Effector memory CD4-positive, alpha-beta T cell (primary cell): Measurements from ENCODE around the gene TRIM2.

Experiments used
- DNase-seq, 3 donors: peaks; one replicate each; pipeline ENCODE4 v3.0.0-alpha.2; 2020
- H3K27ac ChIP-seq: 2 replicates; pipeline ENCODE4 v1.7.0; 2013; ENCODE audit warnings: mild to moderate bottlenecking, low read length, moderate library complexity; ENCODE audit not compliant: insufficient read depth, poor library complexity, severe bottlenecking
- H3K27me3 ChIP-seq: replicated peaks from 2 replicates; pipeline ENCODE4 v1.7.0; 2013; ENCODE audit warnings: mild to moderate bottlenecking, low read length; ENCODE audit not compliant: insufficient read depth, control insufficient read depth, poor library complexity, severe bottlenecking
- H3K36me3 ChIP-seq: 2 replicates; pipeline ENCODE4 v1.7.0; 2013; ENCODE audit warnings: mild to moderate bottlenecking, low read length, moderate library complexity; ENCODE audit not compliant: control insufficient read depth, insufficient read depth
- H3K4me1 ChIP-seq: 2 replicates; pipeline ENCODE4 v1.7.0; 2013; ENCODE audit warnings: low read length, mild to moderate bottlenecking; ENCODE audit not compliant: control insufficient read depth, insufficient read depth, poor library complexity, severe bottlenecking
- H3K4me3 ChIP-seq: 2 replicates; pipeline ENCODE4 v1.7.0; 2013; ENCODE audit warnings: low read length, low read depth, mild to moderate bottlenecking; ENCODE audit not compliant: insufficient read depth, poor library complexity, severe bottlenecking
- H3K9me3 ChIP-seq: 2 replicates; pipeline ENCODE4 v1.7.0; 2013; ENCODE audit warnings: mild to moderate bottlenecking, low read length, moderate library complexity; ENCODE audit not compliant: control insufficient read depth

TRIM2 gene

DNA sequence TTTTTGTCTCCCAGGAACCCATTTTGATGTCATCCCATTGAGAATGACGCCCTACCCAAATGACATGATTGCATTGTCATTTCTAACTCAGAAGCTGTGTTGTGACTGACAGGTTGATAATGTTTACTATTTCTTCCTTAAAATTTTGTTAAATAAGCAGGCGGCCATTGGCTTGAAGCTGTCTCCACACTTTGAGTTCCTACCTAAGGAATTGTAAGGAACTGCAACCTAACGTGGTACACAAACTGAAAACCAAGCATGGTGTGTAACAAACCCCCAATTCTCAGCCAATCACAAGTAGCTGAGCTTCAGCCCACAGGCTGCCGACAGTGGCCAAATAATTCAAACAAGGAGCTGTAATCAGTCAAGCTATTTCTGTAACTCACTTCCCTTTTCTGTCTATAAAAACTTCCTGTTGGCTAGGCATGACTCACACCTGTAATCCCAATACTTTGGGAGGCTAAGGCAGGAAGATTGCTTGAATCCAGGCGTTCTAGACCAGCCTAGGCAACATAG, 137.4 kb downstream of the TRIM2 start:
- Histone ChIP-seq H3K9me3 (no peaks in the 10 kb centered on the region), H3K4me3 (no peak overlapping the region), H3K4me1 (peaks cover 5% of the 10 kb centered on the region), H3K27me3 (no peaks in the 10 kb centered on the region), H3K27ac (no peak overlapping the region), H3K36me3 (no peaks in the 10 kb centered on the region)
- DNase-seq = no peak

- Histone ChIP-seq H3K36me3 (no peaks in the 10 kb centered on the region), H3K4me3 (no peak overlapping the region), H3K27me3 (no peaks in the 10 kb centered on the region), H3K4me1 (peaks cover 5% of the 10 kb centered on the region), H3K27ac (no peak overlapping the region), H3K9me3 (no peaks in the 10 kb centered on the region)
- no peak for DNase-seq
These were observed 138.7 kb downstream of the TRIM2 start for GRCh38 chr4:153342751-153343552.

GRCh38 chr4:153344131-153345011, 140.1 kb downstream of the TRIM2 start, which contains the start of gene MND1:
Gene MND1 (plus strand): TSS chr4:153344688. CDS start chr4:153344738, 50 bp downstream.
- H3K4me1 ChIP-seq = peaks cover 5% of the 10 kb centered on the region
- H3K4me3 ChIP-seq = peak within 1 kb of the TSS; percentile 91
- peak within 1 kb of the TSS; percentile 7 for H3K27ac ChIP-seq
- H3K36me3 ChIP-seq = no peaks in the 10 kb centered on the region
- H3K9me3 ChIP-seq = no peaks in the 10 kb centered on the region
- H3K27me3 ChIP-seq = no peaks in the 10 kb centered on the region
- DNase-seq = peak; percentile 77 to 83 (median 77)

GRCh38 chr4:153345012-153345981, 141.1 kb downstream of the TRIM2 start:
- H3K4me3 ChIP-seq = peak overlapping the region; percentile 91
- peak overlapping the region; percentile 7 for H3K27ac ChIP-seq
- no peaks in the 10 kb centered on the region for H3K9me3 ChIP-seq
- H3K36me3 ChIP-seq = no peaks in the 10 kb centered on the region
- DNase-seq = peak in 2 of 3 donors; percentile 18 to 24
- no peaks in the 10 kb centered on the region for H3K27me3 ChIP-seq
- peaks cover 5% of the 10 kb centered on the region for H3K4me1 ChIP-seq

DNA sequence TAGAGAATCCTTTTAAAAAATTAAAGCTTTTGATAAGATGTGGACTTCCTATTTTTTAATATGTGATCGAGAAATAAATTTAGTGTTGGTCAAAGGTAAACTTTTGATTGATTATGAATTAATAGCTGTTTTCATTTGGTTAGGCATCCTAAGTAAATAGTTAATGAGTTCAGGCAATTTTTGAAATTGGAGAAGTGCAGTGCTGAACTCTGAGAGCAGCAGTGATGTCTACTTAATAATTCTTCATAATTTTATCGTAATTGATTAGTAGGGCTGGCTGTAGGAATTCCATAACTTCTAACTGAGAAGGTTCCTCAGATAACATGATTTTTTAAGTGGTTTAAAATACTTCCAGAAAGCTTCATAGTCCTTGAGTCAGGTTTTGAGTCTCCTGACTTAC, 141.8 kb downstream of the TRIM2 start:
- Histone ChIP-seq H3K4me1 (peaks cover 5% of the 10 kb centered on the region), H3K27ac (no peak overlapping the region), H3K9me3 (no peaks in the 10 kb centered on the region), H3K4me3 (peak overlapping the region; percentile 91), H3K27me3 (no peaks in the 10 kb centered on the region), H3K36me3 (no peaks in the 10 kb centered on the region)
- DNase-seq = no peak

GRCh38 chr4:153346563-153346962, 142.3 kb downstream of the TRIM2 start:
- Histone ChIP-seq H3K9me3 (no peaks in the 10 kb centered on the region), H3K4me1 (peaks cover 5% of the 10 kb centered on the region), H3K36me3 (no peaks in the 10 kb centered on the region), H3K27ac (no peak overlapping the region), H3K4me3 (no peak overlapping the region), H3K27me3 (no peaks in the 10 kb centered on the region)
- no peak for DNase-seq

DNA sequence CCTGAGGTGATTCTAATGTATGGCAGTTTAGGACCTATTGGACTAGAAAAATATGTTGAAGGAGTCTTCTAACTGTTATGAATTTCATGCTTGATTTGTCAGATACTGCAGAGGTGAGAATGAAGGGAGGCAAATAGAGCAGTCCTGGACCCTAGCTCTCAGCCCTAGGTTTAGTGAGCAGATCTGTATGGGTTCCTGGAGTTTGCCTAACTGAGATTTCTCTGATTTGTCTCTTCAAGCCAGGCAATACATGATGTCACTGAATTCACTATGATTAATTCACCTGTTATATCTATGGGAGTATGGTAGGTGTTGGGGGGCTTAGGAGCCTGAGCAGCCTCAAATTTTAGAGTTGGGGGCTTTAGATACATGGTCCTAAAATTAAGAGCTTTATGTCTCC, 142.9 kb downstream of the TRIM2 start:
- no peak for DNase-seq
- Histone ChIP-seq H3K4me1 (peaks cover 5% of the 10 kb centered on the region), H3K27me3 (no peaks in the 10 kb centered on the region), H3K4me3 (no peak overlapping the region), H3K36me3 (no peaks in the 10 kb centered on the region), H3K9me3 (no peaks in the 10 kb centered on the region), H3K27ac (no peak overlapping the region)

DNA sequence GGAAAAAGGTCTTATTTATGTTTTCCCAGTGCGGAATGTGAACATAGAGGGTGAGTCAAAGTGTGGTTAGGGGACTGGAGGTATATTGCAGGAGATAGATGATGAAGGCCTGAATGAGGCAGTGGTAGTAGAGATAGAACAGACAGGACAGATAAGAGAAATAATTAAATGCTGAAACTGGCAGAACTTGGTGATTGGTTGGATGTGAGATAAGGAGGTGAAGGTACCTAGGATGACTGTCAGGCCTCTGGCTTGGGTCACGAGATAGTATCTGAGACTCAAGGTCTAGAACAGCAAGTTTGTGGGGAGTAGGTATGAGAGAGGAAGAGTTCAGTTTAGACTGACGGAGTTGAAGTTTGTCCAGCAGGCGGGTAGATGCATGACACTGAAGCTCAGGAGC, 143.8 kb downstream of the TRIM2 start:
- no peaks in the 10 kb centered on the region for H3K36me3 ChIP-seq
- no peak for DNase-seq
- H3K4me1 ChIP-seq = peaks cover 5% of the 10 kb centered on the region
- no peaks in the 10 kb centered on the region for H3K27me3 ChIP-seq
- no peak overlapping the region for H3K4me3 ChIP-seq
- H3K9me3 ChIP-seq = no peaks in the 10 kb centered on the region
- no peak overlapping the region for H3K27ac ChIP-seq

DNA sequence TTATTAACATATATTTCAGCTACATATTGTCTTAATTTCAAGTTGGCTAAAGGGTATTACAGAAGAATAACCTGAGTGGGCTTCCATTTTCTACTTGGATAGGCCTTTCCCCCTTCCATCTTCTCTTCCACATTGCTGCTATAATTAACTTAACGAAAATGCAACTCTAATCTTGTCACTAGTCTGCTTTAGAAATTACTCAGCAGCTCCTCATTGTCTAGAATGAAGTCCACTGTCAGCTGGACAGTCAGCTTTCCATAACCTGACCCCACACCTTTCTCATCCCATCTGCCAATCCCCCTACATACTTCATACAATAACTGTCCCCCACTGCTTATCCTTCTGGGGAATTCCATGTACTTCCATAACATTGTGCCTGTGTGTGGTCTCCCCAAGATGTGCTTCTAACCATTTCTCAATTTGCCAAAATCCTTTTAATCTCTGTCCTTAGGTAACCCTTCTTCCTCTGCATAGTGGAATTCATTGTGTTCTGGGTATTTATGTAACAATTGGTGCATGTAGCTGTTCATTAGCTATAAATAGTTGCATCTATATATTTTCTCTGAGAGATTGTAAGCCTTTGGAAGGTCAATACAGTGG, 145.1 kb downstream of the TRIM2 start:
- Histone ChIP-seq H3K27me3 (no peaks in the 10 kb centered on the region), H3K27ac (no peak overlapping the region), H3K36me3 (no peaks in the 10 kb centered on the region), H3K9me3 (no peaks in the 10 kb centered on the region), H3K4me1 (peaks cover 5% of the 10 kb centered on the region), H3K4me3 (no peak overlapping the region)
- DNase-seq = no peak
